Spinal cord (tissue), 10 donors: ENCODE results near the gene KAT6B. TPM values are rescaled to one million over a fixed set of nuclear protein-coding genes. Genes with fewer than 3 reads are reported as not detected.
A peak's percentile ranks its signal among the peaks of the same experiment; 100 is the strongest.

Source experiments
- DNase-seq, 6 donors: peaks; one replicate each; pipeline versions ENCODE4 v3.0.0 to v3.0.0-alpha.2; 2013 to 2015; ENCODE audit warnings: low spot score in 6 of 6, low read depth in 4 of 6
- H3K27ac ChIP-seq: one replicate; pipeline ENCODE4 v1.5.1; 2013; ENCODE audit warnings: low read depth, low read length, control low read depth
- H3K27me3 ChIP-seq: one replicate; pipeline ENCODE4 v1.6.1; 2013; ENCODE audit warnings: low read length; ENCODE audit not compliant: control insufficient read depth, insufficient read depth
- H3K36me3 ChIP-seq: one replicate; pipeline ENCODE4 v1.6.1; 2013; ENCODE audit warnings: low read length; ENCODE audit not compliant: control insufficient read depth, insufficient read depth
- H3K4me1 ChIP-seq: one replicate; pipeline ENCODE4 v1.6.1; 2013; ENCODE audit warnings: low read length; ENCODE audit not compliant: control insufficient read depth, insufficient read depth
- H3K4me3 ChIP-seq: one replicate; pipeline ENCODE4 v1.5.1; 2013; ENCODE audit warnings: low read depth, low read length, control low read depth
- H3K9me3 ChIP-seq: one replicate; pipeline ENCODE4 v1.6.1; 2013; ENCODE audit warnings: low read length; ENCODE audit not compliant: control insufficient read depth, insufficient read depth
- WGBS: methylation state at CpG from one replicate; pipeline ENCODE4 v1.1.5; 2013; ENCODE audit warnings: missing lambda C conversion rate; ENCODE audit not compliant: insufficient coverage; 5-methylcytosine and 5-hydroxymethylcytosine counted together
- polyA plus RNA-seq, 2 donors: library from polyadenylated mRNA; unstranded; fragments of 120-200 nt; gene quantifications; one replicate each; pipeline ENCODE4 v1.2.1, GENCODE V29; 2013; ENCODE audit not compliant: insufficient read length in 2 of 2
- total RNA-seq, 2 donors: library from RNA; depleted of rRNA in 1 of 2; stranded (reverse); fragments of 120-200 nt in 1 of 2; fragments of >200 nt in 1 of 2; gene quantifications; one replicate each; pipeline versions ENCODE4 v1.2.3 to v1.2.4, GENCODE V29; 2013 to 2014
- donor health status: healthy.

Gene KAT6B
- total and polyA plus RNA-seq, 4 donors, result 30.6 to 93.6 (median 37.5) TPM

- Histone ChIP-seq H3K27ac (no peak overlapping the region), H3K9me3 (no peaks in the 10 kb centered on the region), H3K36me3 (no peaks in the 10 kb centered on the region), H3K4me3 (no peak overlapping the region), H3K27me3 (no peaks in the 10 kb centered on the region), H3K4me1 (peaks cover 13% of the 10 kb centered on the region)
- 92% methylated on average over 11 of the region's 11 CpGs for WGBS
- no peak for DNase-seq
Observed at GRCh38 chr10:75070476-75070875, 244.1 kb downstream of the KAT6B start.

- Histone ChIP-seq H3K9me3 (no peaks in the 10 kb centered on the region), H3K27ac (no peak overlapping the region), H3K4me1 (peaks cover 13% of the 10 kb centered on the region), H3K27me3 (no peaks in the 10 kb centered on the region), H3K4me3 (no peak overlapping the region), H3K36me3 (no peaks in the 10 kb centered on the region)
- 47% methylated on average over 7 of the region's 7 CpGs for WGBS
- DNase-seq, result peak in 1 of 6 donors; percentile 57
Observed at GRCh38 chr10:75070961-75071428, 244.6 kb downstream of the KAT6B start.

- peak in 1 of 6 donors; percentile 86 for DNase-seq
- H3K27me3 ChIP-seq, result no peaks in the 10 kb centered on the region
- H3K4me3 ChIP-seq, result no peak overlapping the region
- peaks cover 13% of the 10 kb centered on the region for H3K4me1 ChIP-seq
- H3K27ac ChIP-seq, result no peak overlapping the region
- WGBS, result 94% methylated on average over 14 of the region's 14 CpGs
- no peaks in the 10 kb centered on the region for H3K36me3 ChIP-seq
- no peaks in the 10 kb centered on the region for H3K9me3 ChIP-seq
Observed at GRCh38 chr10:75071756-75072155, 245.4 kb downstream of the KAT6B start.

- WGBS, result 86% methylated on average over 13 of the region's 14 CpGs
- no peak for DNase-seq
- no peaks in the 10 kb centered on the region for H3K9me3 ChIP-seq
- no peak overlapping the region for H3K4me3 ChIP-seq
- H3K27ac ChIP-seq, result no peak overlapping the region
- no peaks in the 10 kb centered on the region for H3K36me3 ChIP-seq
- H3K4me1 ChIP-seq, result peaks cover 13% of the 10 kb centered on the region
- H3K27me3 ChIP-seq, result no peaks in the 10 kb centered on the region
Observed at GRCh38 chr10:75072727-75073126, 246.3 kb downstream of the KAT6B start.

GRCh38 chr10:75073442-75073841 lies 247.0 kb downstream of the KAT6B start:
- no peaks in the 10 kb centered on the region for H3K27me3 ChIP-seq
- no peaks in the 10 kb centered on the region for H3K36me3 ChIP-seq
- 95% methylated on average over 17 of the region's 17 CpGs for WGBS
- no peak overlapping the region for H3K27ac ChIP-seq
- no peak overlapping the region for H3K4me3 ChIP-seq
- peaks cover 13% of the 10 kb centered on the region for H3K4me1 ChIP-seq
- H3K9me3 ChIP-seq, result no peaks in the 10 kb centered on the region
- no peak for DNase-seq

- Histone ChIP-seq H3K27me3 (no peaks in the 10 kb centered on the region), H3K27ac (no peak overlapping the region), H3K4me1 (peaks cover 13% of the 10 kb centered on the region), H3K36me3 (no peaks in the 10 kb centered on the region), H3K4me3 (no peak overlapping the region), H3K9me3 (no peaks in the 10 kb centered on the region)
- WGBS, result no CpG with 5 or more reads among the region's 2 CpGs
- no peak for DNase-seq
Observed at GRCh38 chr10:75074711-75075445, 248.5 kb downstream of the KAT6B start.

GRCh38 chr10:75076348-75076747 lies 249.9 kb downstream of the KAT6B start:
- peaks cover 5% of the 10 kb centered on the region for H3K4me1 ChIP-seq
- DNase-seq, result no peak
- no peak overlapping the region for H3K27ac ChIP-seq
- H3K9me3 ChIP-seq, result no peaks in the 10 kb centered on the region
- WGBS, result 32% methylated on average over 5 of the region's 6 CpGs
- no peak overlapping the region for H3K4me3 ChIP-seq
- H3K27me3 ChIP-seq, result no peaks in the 10 kb centered on the region
- no peaks in the 10 kb centered on the region for H3K36me3 ChIP-seq

- no peak for DNase-seq
- Histone ChIP-seq H3K4me1 (no peaks in the 10 kb centered on the region), H3K27me3 (no peaks in the 10 kb centered on the region), H3K4me3 (no peak overlapping the region), H3K9me3 (no peaks in the 10 kb centered on the region), H3K27ac (no peak overlapping the region), H3K36me3 (no peaks in the 10 kb centered on the region)
- 43% methylated on average over 6 of the region's 9 CpGs for WGBS
Observed at GRCh38 chr10:75079436-75080083, 253.2 kb downstream of the KAT6B start.

- DNase-seq, result no peak
- H3K4me1 ChIP-seq, result no peaks in the 10 kb centered on the region
- H3K9me3 ChIP-seq, result no peaks in the 10 kb centered on the region
- WGBS, result 86% methylated on average over 4 of the region's 4 CpGs
- H3K36me3 ChIP-seq, result no peaks in the 10 kb centered on the region
- no peak overlapping the region for H3K27ac ChIP-seq
- H3K4me3 ChIP-seq, result no peak overlapping the region
- H3K27me3 ChIP-seq, result no peaks in the 10 kb centered on the region
Observed at GRCh38 chr10:75080554-75080953, 254.2 kb downstream of the KAT6B start.

GRCh38 chr10:75081379-75081778 lies 255.0 kb downstream of the KAT6B start:
- no peaks in the 10 kb centered on the region for H3K27me3 ChIP-seq
- 87% methylated on average over 4 of the region's 5 CpGs for WGBS
- H3K9me3 ChIP-seq, result no peaks in the 10 kb centered on the region
- no peak for DNase-seq
- H3K4me1 ChIP-seq, result no peaks in the 10 kb centered on the region
- H3K27ac ChIP-seq, result no peak overlapping the region
- H3K4me3 ChIP-seq, result no peak overlapping the region
- H3K36me3 ChIP-seq, result no peaks in the 10 kb centered on the region
